Stimulated activated CD8-positive, alpha-beta memory T cell treated with anti-CD3 and anti-CD28 coated beads, Interleukin-7, amount 100 ng/mL, for 1 hour (primary cell): ENCODE results near the gene RBBP8.

Source experiments
- DNase-seq, 2 donors: peaks; one replicate each; pipeline ENCODE4 v3.0.0-alpha.2; 2020; ENCODE audit warnings: low read depth in 2 of 2

Gene RBBP8

GRCh38 chr18:22998344-22998743 is 65.2 kb downstream of the RBBP8 start:
- DNase-seq, result no peak

- DNase-seq, result no peak
Measured at GRCh38 chr18:22999212-22999611, 66.1 kb downstream of the RBBP8 start.

- DNase-seq, result no peak
Measured at GRCh38 chr18:22999647-23000046, 66.5 kb downstream of the RBBP8 start.

- no peak for DNase-seq
Measured at GRCh38 chr18:23003289-23003688, 70.2 kb downstream of the RBBP8 start.

GRCh38 chr18:23012249-23012648 is 79.1 kb downstream of the RBBP8 start:
- DNase-seq, result no peak

- DNase-seq, result no peak
Measured at GRCh38 chr18:23020555-23021294, 87.6 kb downstream of the RBBP8 start.

- DNase-seq, result no peak
Measured at GRCh38 chr18:23021623-23022022, 88.5 kb downstream of the RBBP8 start.

GRCh38 chr18:23032030-23032582 is 99.0 kb downstream of the RBBP8 start:
- DNase-seq, result no peak

- no peak for DNase-seq
Measured at GRCh38 chr18:23033056-23033455, 99.9 kb downstream of the RBBP8 start.

- DNase-seq, result no peak
Measured at GRCh38 chr18:23036660-23037201, 103.6 kb downstream of the RBBP8 start.

GRCh38 chr18:23037646-23038045 is 104.5 kb downstream of the RBBP8 start:
- DNase-seq, result no peak

- DNase-seq, result no peak
Measured at GRCh38 chr18:23038712-23039111, 105.6 kb downstream of the RBBP8 start.

GRCh38 chr18:23042133-23042532 is 109.0 kb downstream of the RBBP8 start:
- no peak for DNase-seq

GRCh38 chr18:23043803-23044376 is 110.8 kb downstream of the RBBP8 start:
- DNase-seq, result no peak

- no peak for DNase-seq
Measured at GRCh38 chr18:23049698-23050373, 116.7 kb downstream of the RBBP8 start.

GRCh38 chr18:23053776-23054457 is 120.8 kb downstream of the RBBP8 start:
- no peak for DNase-seq

GRCh38 chr18:23054553-23054952 is 121.4 kb downstream of the RBBP8 start:
- DNase-seq, result no peak

GRCh38 chr18:23056315-23056714 is 123.2 kb downstream of the RBBP8 start:
- no peak for DNase-seq

- DNase-seq, result no peak
Measured at GRCh38 chr18:23057096-23057495, 124.0 kb downstream of the RBBP8 start.

GRCh38 chr18:23058746-23059415 is 125.8 kb downstream of the RBBP8 start:
- no peak for DNase-seq
